K562 (cell line): ENCODE results near the gene EVPL. TPM values are rescaled to one million over a fixed set of nuclear protein-coding genes. Genes with fewer than 3 reads are reported as not detected.
A peak's percentile ranks its signal among the peaks of the same experiment; 100 is the strongest.

Experiments used
- BCOR ChIP-seq: fragments of 450-650 bp; IDR thresholded peaks from 2 replicates; pipeline ENCODE4 v1.6.1; 2016
- BRCA1 ChIP-seq, 2 experiments: fragments of 450-650 bp in 1 of 2; sonication (generic) in 1 of 2; formaldehyde crosslinking in 1 of 2; IDR thresholded peaks; 2 replicates each; pipeline versions ENCODE4 v1.5.0 to v1.6.1; 2017 to 2020; ENCODE audit warnings: mild to moderate bottlenecking in 1 of 2, missing genetic modification reagents in 1 of 2
- CAMTA2 ChIP-seq: fragments of 250-450 bp; sonication (Bioruptor Pico); conservative IDR thresholded peaks from 2 replicates; pipeline ENCODE4 v1.5.1; 2022
- CREB5 ChIP-seq: fragments of 250-450 bp; sonication (Bioruptor Pico); IDR thresholded peaks from 2 replicates; pipeline ENCODE4 v1.5.0; 2020; ENCODE audit warnings: mild to moderate bottlenecking
- ELF4 ChIP-seq: fragments of 450-650 bp; formaldehyde crosslinking; IDR thresholded peaks from 2 replicates; pipeline ENCODE4 v1.4.0; 2022; ENCODE audit warnings: missing genetic modification characterization
- HMG20A ChIP-seq: fragments of 450-650 bp; formaldehyde crosslinking; conservative IDR thresholded peaks from 2 replicates; pipeline ENCODE4 v1.4.0; 2020; ENCODE audit warnings: mild to moderate bottlenecking, mixed read lengths
- HOXB6 ChIP-seq: fragments of 250-450 bp; sonication (Bioruptor Pico); IDR thresholded peaks from 2 replicates; pipeline ENCODE4 v1.5.1; 2022; ENCODE audit warnings: mild to moderate bottlenecking, borderline replicate concordance
- JUNB ChIP-seq: fragments of 450-650 bp; formaldehyde crosslinking; conservative IDR thresholded peaks from 2 replicates; pipeline ENCODE4 v1.4.0; 2020; ENCODE audit warnings: mild to moderate bottlenecking
- MITF ChIP-seq: IDR thresholded peaks from 2 replicates; pipeline ENCODE4 v1.6.1; 2014; ENCODE audit warnings: antibody characterized with exemption
- NCOA2 ChIP-seq, 2 experiments: fragments of 450-650 bp; IDR thresholded peaks; 2 replicates each; pipeline ENCODE4 v1.6.1; 2018; ENCODE audit warnings: mild to moderate bottlenecking in 2 of 2, moderate library complexity in 1 of 2; ENCODE audit not compliant: partially characterized antibody in 2 of 2
- ZFP36 ChIP-seq: fragments of 150-350 bp; IDR thresholded peaks from 2 replicates; pipeline ENCODE4 v1.6.1; 2018; ENCODE audit warnings: low read length, low read depth; ENCODE audit not compliant: partially characterized antibody
- ZNF436 ChIP-seq: fragments of 250-450, 450-650 bp; sonication (Bioruptor Pico); formaldehyde crosslinking; IDR thresholded peaks from 2 replicates; pipeline ENCODE4 v1.7.0; 2020; ENCODE audit warnings: mild to moderate bottlenecking
- ZNF551 ChIP-seq: fragments of 250-450 bp; sonication (Bioruptor Pico); IDR thresholded peaks from 2 replicates; pipeline ENCODE4 v1.5.0; 2021; ENCODE audit warnings: mild to moderate bottlenecking, moderate library complexity
- ZNF609 ChIP-seq: sonication (generic); formaldehyde crosslinking; IDR thresholded peaks from 2 replicates; pipeline ENCODE4 v1.8.1; 2023; ENCODE audit warnings: missing genetic modification reagents, mild to moderate bottlenecking, borderline replicate concordance
- polyA plus RNA-seq, 8 experiments: library from polyadenylated mRNA; depleted of rRNA in 4 of 8; stranded (reverse) in 5 of 8; unstranded in 3 of 8; fragments of >200 nt; fragmentation: Nextera tagmentation in 2 of 8; fragmentation: Illumina TruSeq in 1 of 8; extraction: Ambion mirVana in 2 of 8; extraction: Trizol in 1 of 8; gene quantifications; 2 replicates each; pipeline versions ENCODE4 v1.2.1 to v1.2.3, GENCODE V29; 2011 to 2014; ENCODE audit warnings: inconsistent platforms in 1 of 8, missing spikeins in 1 of 8
- total RNA-seq, 7 experiments: library from RNA; depleted of rRNA in 6 of 7; stranded (reverse); fragments of >200 nt in 6 of 7; fragmentation: Illumina TruSeq in 2 of 7; extraction: Trizol in 2 of 7; gene quantifications; 2 replicates each; pipeline versions ENCODE4 v1.2.1 to v1.2.3, GENCODE V29; 2011 to 2021; ENCODE audit warnings: low replicate concordance in 1 of 7
- TF ChIP-seq, protein P1 (sequence below): fragments of 450-650 bp; IDR thresholded peaks from 2 replicates; pipeline ENCODE4 v1.7.0; 2016; ENCODE audit warnings: borderline replicate concordance

EVPL gene
- total and polyA plus RNA-seq, 9 of the 15 experiments (the other 6 are each of a cell fraction or from before 2014, with no cell fraction given), result 0.08 to 0.18 (median 0.16) TPM; not detected in 5

DNA sequence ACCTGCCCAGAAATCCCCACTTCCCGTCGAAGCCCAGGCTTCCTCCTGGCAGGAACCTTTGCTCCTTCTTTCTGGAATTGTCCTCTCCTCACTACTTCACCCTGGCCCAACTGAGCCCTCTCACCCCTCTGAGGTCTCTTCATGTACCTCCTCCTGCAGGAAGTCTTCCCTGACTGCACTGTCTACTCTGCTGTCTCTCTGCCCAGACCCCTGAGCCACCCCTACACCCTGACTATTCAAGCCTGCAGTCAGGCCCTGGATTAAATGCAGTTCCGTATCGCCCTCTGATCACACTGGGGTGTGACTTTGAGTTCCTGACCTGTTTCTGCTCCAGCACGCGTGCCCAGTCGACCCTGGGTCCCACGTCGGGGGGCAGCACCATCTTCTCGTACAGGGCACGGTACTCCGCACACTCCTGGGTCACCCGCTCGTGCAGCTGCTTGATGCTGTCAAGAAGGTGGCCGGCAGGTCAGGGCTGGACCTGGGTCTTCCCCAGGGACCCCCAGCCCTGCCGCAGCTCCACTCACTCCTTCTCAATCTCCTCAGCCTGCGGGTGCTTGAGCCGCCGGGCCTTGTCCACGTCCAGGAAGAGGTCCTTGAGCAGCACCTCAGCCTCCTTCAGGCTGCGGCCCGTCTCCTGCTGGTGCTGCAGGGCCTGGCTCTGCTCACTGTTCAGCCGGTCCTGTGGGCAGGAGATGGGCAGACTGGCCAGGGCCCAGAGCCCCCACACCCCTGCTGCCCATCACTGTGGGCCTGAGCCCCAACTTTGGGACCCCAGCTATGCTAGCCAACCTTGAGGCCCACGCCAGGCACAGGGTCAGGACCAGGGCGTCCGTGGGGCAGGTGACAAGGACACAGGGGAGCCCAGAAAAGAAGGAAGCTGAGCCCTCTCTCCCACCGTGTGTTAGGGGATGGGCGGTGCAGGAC, 3.9 kb downstream of the EVPL start (continued):
- TF ChIP-seq CREB5 (CRISPR knock-in tag), result no peak
- TF ChIP-seq ZFP36, result peak; percentile 93
- TF ChIP-seq ELF4, result no peak
- no peak for TF ChIP-seq JUNB
- TF ChIP-seq NCOA2 (IDR thresholded peaks at IDR 0.05; ENCODE audit: partially characterized antibody in 2 of 2), result no peak
- TF ChIP-seq ZNF551 (CRISPR knock-in tag), result no peak
- no peak for TF ChIP-seq BRCA1 (IDR thresholded peaks at IDR 0.05)
- no peak for TF ChIP-seq BRCA1 (CRISPR knock-in tag; IDR thresholded peaks at IDR 0.05)
- TF ChIP-seq BCOR, result peak; percentile 56; the same call in 1 of the 2 replicates
- no peak for TF ChIP-seq MITF
- TF ChIP-seq ZNF436 (CRISPR knock-in tag), result peak; percentile 20; the same call in 1 of the 2 replicates
- TF ChIP-seq HOXB6, result no peak
- no peak for TF ChIP-seq CAMTA2 (CRISPR knock-in tag)
- TF ChIP-seq, protein P1, sequence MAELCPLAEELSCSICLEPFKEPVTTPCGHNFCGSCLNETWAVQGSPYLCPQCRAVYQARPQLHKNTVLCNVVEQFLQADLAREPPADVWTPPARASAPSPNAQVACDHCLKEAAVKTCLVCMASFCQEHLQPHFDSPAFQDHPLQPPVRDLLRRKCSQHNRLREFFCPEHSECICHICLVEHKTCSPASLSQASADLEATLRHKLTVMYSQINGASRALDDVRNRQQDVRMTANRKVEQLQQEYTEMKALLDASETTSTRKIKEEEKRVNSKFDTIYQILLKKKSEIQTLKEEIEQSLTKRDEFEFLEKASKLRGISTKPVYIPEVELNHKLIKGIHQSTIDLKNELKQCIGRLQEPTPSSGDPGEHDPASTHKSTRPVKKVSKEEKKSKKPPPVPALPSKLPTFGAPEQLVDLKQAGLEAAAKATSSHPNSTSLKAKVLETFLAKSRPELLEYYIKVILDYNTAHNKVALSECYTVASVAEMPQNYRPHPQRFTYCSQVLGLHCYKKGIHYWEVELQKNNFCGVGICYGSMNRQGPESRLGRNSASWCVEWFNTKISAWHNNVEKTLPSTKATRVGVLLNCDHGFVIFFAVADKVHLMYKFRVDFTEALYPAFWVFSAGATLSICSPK, result no peak
- no peak for TF ChIP-seq HMG20A (CRISPR knock-in tag)
- TF ChIP-seq ZNF609 (CRISPR knock-in tag), result no peak
